GM21367 (cell line): ENCODE data around the gene ATXN7L1.
"Not testable (repeated sequence)": the region's sequence is repeated elsewhere in the genome, so short reads cannot be mapped to it uniquely, and the experiment has no call there.

Source experiments
- ATAC-seq: cut with Tn5 transposase; IDR thresholded peaks from one replicate; pipeline ENCODE4 v1.9.1; 2021; ENCODE audit not compliant: unreplicated experiment

Gene ATXN7L1

DNA sequence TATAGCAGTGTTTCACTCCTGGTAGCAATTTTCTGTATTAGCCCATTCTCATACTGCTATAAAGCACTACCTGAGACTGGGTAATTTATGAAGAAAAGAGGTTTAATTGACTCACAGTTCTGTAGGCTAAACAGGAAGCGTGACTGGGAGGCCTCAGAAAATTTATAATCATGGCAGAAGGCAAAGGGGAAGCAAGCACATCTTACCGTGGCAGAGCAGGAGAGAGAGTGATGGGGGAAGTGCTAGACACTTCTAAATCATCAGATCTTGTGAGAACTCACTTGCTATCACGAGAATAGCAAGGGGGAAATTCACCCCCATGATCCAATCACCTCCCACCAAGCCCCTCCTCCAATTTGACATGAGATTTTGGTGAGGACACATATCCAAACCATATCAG lies 163.5 kb downstream of the ATXN7L1 start:
- ATAC-seq = no peak

DNA sequence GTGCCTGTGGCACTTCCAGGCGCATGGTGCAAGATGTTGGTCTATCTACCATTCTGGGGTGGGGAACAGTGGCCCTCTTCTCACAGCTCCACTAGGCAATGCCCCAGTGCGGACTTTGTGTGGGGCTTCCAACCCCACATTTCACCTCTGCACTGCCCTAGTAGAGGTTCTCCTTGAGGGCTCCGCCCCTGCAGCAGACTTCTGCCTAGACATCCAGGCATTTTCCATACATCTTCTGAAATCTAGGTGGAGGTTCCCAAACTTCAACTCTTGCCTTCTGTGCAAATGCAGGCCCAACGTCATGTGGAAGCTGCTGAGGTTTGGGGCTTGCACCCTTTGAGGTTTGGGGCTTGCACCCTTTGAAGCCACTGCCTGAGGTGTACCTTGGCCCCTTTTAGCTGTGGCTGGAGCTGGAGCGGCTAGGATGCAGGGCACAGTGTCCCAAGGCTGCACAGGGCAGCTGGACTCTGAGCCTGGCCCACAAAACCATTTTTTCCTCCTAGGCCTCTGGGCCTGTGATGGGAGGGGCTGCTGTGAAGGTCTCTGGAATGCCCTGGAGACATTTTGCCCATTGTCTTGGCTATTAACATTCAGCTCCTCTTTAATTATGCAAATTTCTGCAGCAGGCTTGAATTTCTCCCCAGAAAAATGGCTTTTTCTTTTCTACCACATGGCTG lies 164.5 kb downstream of the ATXN7L1 start:
- ATAC-seq = no peak

DNA sequence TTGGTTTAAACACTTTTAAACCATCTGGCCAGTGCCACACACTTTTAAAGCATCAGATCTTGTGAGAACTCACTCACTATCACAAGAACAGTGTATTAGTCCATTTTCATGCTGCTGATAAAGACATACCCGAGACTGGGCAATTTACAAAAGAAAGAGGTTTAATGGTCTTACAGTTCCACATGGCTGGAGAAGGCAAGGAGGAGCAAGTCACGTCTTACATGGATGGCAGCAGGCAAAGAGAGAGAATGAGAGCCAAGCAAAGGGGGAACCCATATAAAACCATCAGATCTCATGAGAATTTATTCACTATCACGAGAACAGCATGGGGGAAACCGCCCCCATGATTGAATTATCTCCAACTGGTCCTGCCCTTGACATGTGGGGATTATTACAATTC lies 165.7 kb downstream of the ATXN7L1 start:
- not testable (repeated sequence) for ATAC-seq

DNA sequence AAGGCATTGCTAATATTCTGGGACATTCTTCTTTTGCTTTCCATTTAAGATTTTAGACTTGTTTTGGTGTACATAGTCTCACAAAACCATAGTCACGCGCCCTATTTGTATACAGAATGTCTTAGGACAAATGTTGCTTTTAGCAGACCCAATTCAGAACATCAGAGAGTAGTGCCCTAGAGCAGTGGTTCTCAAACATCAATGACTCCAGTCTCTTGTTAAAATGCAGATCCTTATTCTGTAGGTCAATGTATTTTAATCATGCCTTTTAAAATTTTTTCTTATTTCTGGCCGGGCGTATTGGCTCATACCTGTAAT lies 167.7 kb downstream of the ATXN7L1 start:
- no peak for ATAC-seq

DNA sequence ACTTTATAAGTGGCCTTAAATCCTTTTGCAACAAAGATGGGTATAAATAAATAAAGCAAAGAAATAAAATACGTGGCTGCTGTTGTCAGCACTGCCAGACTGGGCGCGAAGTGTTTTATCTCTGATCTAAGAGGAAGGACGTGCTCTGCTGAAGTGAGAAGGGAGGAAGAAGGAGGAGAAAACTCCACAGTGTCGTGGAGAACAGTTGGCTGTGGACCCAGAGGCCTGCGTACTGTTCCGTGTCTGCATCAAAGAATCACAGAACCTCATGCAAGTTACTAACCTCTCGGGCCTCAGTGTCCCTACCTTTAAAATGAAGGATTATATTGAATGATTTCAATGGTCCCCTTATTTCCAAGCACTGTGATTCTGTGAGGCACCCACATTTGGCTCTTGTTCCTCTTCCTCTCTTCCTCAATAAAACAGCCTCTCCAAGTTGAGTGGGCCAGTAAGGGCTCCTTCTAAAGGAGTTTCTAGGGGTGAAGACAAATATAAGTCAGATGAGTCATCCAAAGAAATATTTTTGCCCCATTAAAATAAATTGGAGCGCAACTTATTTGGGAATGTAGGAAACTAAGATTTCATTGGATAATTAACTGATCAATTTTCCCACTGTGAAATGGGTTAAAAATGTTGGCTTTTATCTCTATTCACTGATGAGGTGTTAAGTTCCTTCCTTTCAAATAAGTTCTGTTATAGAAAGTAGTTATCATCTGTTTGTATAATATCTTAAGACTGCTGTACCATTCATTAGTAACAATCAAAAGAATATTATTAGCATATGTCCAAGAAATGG lies 168.2 kb downstream of the ATXN7L1 start:
- ATAC-seq = no peak

DNA sequence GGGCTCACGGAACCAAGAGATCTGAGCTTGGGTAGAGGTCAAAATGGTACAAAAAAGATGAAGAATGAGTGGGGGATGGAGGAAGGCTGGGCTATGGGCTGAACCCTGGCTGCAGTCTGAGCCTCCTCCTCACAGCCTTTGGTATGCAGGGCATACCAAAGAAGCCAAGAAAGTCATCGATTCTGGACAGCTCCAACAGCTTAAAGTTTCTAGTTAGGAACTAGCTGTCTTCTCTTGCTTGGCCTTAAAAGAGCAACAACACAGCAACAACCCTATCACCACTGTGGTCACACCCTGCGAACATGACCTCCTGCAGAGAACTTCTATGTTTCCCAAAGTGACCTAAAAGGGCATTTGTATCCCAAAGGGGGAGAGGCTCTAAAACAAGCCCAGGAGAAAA lies 169.0 kb downstream of the ATXN7L1 start:
- no peak for ATAC-seq

DNA sequence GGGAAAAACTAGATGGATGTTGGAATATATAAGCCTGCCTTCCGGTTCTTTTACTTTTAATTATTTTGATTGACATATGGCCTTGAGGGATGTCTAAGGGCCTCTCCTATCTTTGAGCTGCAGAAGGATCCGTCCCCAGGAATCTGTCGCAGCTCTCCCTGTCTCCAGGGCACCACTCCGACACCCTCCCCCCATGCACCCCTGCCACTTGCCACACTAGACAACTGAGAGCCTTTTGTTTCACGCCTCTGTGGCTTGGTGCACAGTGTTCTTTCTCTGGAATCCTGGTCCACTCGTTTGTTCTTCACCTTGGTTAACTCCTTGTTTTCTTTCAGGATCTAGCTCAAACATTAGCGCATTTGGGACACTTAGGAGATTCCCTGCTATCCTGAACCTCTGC lies 171.0 kb downstream of the ATXN7L1 start:
- no peak for ATAC-seq

DNA sequence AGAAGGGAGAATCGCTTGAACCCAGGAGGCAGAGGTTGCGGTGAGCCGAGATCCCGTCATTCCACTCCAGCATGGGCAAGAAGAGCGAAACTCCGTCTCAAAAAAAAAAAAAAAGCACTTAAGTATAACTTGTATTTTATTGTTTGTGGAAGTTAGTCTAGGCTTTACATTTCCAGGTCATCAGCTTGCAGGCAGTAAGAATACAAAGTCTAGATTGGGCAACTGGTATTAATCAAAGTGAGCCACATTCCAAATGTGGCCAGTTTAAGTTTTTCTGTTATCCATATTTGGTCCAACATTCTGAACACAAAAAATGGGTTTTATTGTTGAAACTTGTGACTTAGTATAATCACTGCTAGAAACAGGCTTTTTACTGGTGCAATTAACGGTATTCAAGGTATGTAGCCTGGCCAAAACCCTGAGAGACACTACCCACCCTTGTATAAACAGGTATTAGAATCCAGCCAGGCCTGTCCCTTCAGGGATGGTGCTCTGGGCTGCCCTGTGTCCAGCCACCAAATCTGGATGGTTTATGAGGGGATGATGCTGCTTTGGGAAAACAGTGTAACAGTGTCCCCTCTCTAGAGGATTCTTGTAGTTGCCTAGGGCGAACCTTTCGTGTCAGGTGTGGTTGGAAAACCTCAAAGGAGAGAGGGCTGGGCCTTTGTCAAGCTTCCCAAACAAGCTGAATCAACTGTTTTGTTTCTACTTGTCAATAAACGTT lies 173.0 kb downstream of the ATXN7L1 start:
- ATAC-seq = no peak

DNA sequence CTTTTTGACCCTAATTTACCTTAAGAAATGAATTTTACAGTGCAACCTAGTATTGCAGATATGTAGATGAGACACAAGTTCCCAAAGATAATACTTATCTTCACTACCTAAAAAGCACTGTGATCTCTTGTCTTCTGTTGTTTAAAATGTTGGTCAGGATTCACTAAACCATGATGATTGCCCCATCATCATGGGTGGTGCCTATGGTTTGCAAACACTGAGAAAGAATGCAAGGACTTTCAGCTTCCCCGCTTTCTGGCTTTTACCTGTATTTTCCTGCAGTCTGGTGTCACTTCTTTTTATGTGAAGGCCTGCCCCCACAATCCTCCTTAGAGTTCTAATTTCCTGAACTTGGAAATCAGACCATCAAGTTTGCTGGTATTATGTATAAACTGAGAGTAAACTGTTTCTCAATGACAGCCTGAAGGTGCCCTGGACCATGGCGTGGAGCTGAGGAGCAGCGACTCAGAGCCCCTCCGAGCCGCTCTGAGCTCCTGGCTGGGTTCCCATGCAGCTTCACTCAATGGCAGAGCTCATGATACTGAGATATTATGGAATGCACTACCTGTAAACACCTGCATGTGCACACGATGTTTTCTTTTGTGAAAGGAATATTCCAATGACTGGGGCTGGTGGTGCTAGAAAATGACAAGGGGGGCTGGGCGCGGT lies 176.7 kb downstream of the ATXN7L1 start:
- ATAC-seq = no peak

DNA sequence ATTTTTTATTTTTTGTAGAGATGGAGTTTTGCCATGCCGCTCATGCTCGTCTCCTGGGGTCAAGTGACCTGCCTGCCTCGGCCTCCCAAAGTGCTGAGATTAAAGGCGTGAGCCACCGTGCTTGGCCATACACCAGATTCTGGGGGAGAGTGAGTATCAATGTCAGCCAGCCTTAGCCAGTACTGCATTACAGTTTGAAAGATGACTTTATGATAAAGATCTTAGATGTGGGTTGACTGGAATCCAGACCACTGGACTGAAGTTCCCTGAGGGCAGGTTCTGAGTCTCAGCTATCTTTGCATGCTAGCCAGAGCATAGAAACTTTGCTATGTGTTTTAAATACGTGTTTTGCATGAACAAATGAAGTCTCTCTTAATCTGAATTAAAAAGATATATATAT lies 177.9 kb downstream of the ATXN7L1 start:
- no peak for ATAC-seq

DNA sequence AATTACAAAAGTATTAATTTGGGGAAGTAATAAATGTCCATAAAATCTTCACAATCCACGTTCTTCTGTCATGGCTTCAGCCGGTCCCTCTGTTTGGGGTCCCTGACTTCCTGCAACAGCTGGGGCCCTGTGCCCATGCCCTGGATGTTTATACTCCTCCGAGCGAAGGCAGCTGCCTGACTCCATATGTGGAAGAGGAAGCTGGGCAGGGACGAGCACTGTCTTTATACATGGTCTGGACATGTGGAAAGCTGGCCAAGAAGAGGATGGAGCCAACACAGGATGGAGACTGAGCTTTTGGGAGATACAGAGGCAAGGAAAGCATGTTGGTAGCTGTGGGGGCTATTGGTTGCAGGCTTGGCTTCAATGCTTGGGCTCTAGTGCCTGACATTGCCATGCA lies 178.6 kb downstream of the ATXN7L1 start:
- ATAC-seq = no peak

DNA sequence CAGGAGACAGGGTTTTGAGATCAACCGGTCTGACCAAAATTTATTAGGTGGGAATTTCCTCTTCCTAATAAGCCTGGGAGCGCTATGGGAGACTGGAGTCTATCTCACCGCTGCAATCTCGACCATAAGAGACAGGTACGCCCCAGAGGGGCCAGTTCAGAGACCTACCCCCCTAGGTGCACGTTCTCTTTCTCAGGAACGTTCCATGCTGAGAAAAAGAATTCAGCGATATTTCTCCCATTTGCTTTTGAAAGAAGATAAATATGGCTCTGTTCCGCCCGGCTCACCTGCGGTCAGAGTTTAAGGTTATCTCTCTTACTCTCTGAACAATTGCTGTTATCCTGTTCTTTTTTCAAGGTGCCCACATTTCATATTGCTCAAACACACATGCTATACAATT lies 179.2 kb downstream of the ATXN7L1 start:
- not testable (repeated sequence) for ATAC-seq

DNA sequence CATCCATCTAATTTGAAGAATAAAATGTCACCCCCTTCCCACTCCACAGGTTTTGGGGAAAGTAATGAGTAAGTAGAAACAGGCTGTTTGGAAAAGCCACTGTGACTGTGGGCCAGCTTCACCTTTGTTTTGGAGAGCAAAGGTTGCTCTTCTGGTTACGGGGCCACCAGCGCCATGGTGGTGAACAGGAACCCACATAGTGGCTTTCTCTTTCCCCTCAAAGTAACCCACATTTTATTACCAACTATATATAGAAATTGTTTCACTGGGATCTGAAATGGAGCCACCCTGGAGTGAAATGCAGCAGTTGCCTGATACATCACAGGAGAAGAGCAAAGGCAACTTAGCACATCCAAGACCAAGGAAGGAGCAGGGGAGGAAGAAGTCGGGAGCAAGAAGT lies 182.8 kb downstream of the ATXN7L1 start:
- no peak for ATAC-seq

DNA sequence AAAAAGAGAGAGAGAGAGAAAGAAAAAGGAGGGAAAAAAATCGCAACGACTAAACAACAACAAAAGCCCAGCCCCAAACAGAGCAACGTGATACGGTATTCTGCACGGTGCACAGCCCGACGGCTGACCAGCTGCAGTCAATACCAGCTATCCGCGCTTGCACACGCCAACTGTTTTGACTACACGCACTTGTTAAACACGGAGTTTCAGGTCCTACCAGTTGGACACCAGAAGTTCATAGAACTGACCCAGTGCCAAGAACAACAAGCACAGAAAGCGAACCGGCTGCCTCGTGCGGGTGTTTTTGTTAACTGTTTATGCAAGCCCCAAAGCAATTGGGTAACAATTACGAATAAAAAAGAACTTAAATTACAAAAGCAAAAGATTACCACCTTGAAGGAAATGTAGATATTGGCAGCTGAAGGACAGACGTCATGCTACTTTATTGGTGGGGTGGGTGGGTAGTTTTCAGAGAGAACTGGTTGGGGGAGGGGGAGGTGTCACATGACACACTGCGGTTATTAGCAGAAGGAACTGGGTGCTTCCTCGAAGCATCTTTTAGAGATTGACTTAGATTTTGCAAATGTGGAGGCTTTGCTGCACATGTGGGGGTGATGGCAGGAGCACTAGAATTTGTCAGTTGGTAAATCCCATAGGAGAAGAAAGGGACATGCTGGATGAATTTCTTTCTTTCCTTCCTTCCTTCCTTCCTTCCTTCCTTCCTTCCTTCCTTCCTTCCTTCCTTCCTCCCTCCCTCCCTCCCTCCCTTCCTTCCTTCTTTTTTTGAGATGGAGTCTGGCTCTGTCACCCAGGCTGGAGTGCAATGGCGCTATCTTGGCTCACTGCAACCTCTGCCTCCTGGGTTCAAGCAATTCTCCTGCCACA lies 184.5 kb downstream of the ATXN7L1 start:
- ATAC-seq = peak; percentile 54

DNA sequence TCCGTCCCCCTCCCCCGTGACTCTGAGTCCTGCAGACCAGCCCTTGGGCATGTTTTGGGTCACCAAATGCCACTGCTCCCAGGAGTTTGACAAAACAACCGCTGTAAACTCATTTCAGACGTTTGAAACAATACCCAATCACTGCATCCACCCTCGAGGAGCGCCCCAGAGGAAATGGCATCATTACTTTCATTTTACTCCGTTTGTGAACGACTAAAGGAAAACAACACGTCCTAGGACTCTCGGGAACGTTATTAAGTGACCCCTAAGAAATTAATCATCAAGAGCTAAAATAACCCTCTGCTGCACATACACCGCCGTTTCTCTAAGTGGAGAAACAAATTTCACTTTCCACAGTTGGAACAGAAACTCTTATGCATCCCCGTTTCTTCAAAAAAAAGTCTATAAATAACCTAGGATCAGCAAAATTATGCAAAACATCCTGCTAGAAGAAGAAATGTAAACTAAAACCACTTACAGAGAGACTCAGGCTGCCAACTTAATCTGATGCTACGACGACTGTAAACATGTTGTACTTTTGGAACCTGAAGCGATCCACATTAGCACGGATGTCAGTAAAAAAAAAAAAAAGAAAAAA lies 185.2 kb downstream of the ATXN7L1 start:
- peak; percentile 34 for ATAC-seq

DNA sequence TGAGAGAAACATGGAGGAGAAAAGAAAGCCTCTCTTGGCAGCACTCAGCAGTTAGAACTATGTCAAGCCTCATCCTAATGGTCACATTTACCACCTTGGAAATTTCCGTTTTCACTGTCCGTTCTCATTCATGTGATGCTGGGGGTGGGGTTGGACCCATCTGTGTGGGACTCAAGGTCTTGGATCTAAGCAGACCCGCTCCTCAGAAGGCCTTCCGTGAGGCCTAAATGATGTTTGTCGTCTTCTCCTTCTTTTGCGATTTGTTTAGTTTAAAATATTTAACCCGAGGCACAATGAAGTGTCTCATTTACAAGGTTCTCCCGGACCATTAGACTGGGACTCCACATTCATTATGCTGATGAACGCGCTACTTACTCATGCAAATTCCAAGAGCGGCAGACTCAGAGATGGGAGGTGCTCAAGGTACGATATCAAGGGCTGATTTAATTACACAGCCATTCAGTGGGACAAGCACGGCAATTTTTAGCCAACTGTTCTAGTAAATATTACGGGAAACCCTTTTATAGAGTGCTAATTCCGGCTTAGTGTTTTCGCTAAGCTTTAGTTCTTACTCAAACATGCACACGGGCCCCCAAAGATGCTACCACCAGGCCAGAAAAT lies 186.0 kb downstream of the ATXN7L1 start:
- no peak for ATAC-seq

DNA sequence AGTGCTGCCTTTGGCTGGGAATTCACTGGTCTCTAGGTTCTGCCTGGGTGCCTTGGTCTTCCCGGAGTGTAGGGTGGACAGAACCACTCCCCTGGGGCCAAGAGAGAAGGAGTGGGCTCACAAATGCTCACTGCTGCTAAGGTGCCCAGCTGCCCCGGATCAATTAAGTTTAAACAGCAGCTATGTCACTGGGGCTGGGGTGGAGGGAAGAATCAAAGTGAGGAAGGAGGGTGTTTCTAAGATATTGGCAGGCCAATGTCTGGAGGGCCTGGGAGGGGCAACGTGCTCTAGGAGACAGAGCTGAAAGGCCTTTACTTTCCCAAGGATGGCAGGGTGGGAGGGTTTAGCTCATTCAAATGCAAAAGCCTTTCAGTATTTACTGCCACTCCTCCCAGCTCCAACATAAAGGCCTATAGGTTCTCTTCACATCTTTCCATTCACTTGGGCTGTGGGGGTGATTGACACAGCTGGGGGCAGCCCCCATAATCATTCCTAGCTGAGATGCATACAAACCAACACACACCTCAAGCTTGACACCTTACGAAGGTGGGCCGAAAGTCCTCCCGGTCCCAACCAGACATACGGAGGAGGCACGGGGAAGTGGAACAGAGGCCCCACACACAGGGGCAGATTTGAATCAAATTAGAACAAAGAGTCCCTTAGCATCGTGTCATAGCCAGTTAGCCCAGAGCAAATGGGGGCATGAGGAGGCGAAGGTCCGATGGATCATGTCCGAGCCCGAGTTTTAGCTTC lies 187.2 kb downstream of the ATXN7L1 start:
- ATAC-seq = no peak

DNA sequence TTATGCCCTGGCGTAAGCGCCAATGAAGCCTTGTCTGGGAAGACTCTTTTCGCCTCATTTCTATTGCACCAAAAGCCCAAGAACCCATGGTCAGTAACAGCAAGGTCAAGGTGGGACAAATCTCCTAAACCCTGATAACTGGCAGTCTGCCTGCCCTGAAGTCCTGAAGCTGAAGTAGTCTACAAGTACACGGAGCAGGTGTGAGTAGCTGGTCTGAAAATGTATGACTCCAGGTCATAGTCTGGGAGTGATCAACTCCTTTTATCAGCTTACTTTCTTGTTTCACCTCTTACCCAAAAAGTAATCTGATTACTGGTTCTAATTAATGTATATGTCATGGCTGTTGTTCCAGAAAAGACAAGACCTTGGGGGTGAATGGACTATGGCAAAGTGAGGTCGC lies 187.8 kb downstream of the ATXN7L1 start:
- no peak for ATAC-seq

DNA sequence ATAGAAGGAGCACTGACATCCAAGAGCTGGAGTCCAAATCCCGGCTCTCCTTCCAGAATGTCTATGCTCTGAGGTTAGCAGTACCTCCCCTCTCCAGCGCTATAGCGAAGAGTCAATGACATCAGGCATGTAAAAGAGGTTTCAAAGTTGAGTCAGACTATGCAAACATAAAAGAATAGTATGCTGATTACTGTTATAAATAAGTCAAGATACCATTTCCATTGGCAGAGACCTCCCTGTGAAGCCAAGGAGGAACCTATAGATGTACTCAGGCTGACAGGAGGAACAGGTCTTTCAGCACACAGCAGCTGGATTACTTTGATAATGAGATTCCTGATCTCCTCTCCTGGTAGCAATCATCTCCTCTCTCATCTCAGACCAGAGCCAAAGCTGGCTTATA lies 191.2 kb downstream of the ATXN7L1 start:
- no peak for ATAC-seq
